Stimulated activated CD4-positive, alpha-beta T cell treated with anti-CD3 and anti-CD28 coated beads, Interleukin-15, amount 100 ng/mL, for 48 hours (primary cell): Measurements from ENCODE around the gene TUBA3D.
A peak's percentile ranks its signal among the peaks of the same experiment; 100 is the strongest.
"Not testable (repeated sequence)": the region's sequence is repeated elsewhere in the genome, so short reads cannot be mapped to it uniquely, and the experiment has no call there.

Source experiments
- DNase-seq, 2 donors: peaks; one replicate each; pipeline ENCODE4 v3.0.0-alpha.2; 2020; ENCODE audit warnings: low read depth in 2 of 2

TUBA3D gene

DNA sequence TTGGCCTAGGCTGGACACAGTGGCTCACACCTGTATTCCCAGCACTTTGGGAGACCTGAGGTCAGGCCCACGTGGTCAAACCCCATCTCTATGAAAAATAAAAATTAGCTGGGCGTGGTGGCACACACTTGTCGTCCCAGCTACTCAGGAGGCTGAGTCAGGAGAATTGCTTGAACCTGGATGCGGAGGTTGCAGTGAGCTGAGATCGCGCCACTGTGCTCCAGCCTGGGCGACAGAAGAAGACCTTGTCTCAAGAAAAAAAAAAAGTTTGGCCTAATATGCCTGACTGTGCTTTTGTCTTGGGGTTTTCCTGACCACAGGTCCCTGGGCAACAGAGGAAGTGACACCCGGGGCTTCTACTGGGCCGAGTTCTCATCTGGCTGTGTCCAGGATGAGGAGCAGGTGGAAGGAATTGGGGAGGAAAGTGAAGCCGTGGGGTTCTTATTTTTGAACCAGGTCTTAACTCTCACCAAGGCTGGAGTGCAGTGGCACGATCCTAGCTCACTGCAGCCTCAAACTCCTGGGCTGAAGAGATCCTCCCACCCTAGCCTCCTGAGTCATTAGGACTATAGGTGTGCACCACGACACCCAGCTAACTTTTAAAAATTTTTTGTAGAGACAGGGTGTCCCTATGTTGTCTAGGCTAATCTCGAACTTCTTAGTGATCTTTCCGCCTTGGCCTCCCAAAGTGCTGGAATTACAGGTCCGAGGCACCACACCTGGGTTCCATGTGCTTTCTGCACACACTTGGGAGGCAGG is 38.7 kb downstream of the TUBA3D start:
- DNase-seq = not testable (repeated sequence)

DNA sequence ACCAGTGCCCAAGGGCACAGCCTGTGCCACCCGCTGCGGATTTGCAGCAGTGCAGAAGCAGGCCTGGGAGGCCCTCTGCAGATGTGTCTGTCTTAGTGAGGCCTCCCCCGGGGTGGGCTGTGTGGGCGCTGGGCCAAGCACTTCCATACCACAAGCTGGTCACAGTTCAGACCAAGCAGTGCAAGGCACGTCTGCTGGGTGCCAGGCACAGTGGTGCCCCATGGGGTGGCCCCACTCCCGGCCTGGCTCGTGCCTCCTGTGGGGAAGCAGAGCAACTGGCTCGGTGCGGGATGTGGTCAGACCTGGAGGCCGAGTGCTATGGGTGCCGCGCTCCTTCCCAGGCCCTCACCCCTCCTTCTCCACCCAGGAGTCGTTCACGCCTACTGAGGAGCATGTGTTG is 39.3 kb downstream of the TUBA3D start:
- DNase-seq = not testable (repeated sequence)

GRCh38 chr2:131516011-131516410 is 40.1 kb downstream of the TUBA3D start:
- no peak for DNase-seq

GRCh38 chr2:131516621-131517020 is 40.7 kb downstream of the TUBA3D start:
- not testable (repeated sequence) for DNase-seq

DNA sequence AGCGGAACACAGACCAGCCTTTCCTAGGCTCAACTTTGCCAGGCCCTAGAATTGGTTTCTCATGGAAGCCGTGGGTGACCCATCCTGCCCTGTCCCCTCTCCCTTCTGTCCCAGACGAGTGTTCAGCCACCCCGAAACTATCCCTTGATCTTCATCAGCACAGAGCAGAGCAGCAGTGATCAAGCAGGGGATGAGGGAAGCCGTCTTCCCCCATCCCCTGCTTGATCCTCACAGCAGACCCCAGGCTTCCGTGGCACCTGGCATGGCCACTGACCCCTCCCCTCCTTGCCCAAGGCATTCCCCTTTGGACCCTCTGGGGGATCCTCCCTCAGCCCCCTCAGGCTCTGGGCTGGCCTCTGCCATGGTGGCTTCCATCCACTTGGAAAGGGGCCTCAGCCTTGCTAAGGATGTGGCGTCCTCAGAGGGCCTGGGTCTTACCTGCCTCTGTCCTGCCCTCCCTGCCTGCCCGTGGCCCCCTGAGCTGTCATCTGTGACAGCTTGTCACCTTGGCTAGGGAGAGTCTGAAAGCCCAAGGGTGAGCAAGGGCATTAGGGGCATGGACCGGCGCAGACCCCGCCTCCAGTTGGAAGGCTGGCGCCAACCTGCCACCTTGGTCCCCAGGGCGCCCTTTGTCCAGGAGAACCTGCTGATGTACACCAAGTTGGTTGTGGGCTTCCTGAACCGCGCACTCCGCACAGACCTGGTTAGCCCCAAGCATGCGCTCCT is 41.4 kb downstream of the TUBA3D start:
- no peak for DNase-seq

DNA sequence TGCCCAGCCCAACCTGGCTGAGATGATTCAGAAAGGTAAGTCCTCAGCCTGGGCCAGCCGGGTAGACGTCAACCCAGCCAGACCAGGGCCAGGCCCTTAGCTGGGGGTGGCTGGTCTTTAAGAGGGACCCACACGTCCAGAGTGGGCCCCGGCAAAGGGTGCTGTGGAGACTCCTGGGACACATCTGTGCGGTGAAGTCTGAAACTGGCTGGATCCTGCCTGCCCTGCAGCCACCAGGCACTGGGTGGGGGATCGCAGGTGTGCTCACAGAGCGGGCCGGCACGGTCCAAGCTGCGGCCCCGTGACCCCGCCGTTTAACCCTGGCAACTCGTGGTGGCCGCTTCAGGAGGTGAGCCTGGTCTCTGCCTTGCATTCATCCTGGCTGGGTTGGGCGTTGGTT is 41.9 kb downstream of the TUBA3D start:
- not testable (repeated sequence) for DNase-seq

- DNase-seq = not testable (repeated sequence)
Measured at GRCh38 chr2:131518531-131518930, 42.6 kb downstream of the TUBA3D start.

GRCh38 chr2:131519466-131519865 is 43.5 kb downstream of the TUBA3D start:
- no peak for DNase-seq

DNA sequence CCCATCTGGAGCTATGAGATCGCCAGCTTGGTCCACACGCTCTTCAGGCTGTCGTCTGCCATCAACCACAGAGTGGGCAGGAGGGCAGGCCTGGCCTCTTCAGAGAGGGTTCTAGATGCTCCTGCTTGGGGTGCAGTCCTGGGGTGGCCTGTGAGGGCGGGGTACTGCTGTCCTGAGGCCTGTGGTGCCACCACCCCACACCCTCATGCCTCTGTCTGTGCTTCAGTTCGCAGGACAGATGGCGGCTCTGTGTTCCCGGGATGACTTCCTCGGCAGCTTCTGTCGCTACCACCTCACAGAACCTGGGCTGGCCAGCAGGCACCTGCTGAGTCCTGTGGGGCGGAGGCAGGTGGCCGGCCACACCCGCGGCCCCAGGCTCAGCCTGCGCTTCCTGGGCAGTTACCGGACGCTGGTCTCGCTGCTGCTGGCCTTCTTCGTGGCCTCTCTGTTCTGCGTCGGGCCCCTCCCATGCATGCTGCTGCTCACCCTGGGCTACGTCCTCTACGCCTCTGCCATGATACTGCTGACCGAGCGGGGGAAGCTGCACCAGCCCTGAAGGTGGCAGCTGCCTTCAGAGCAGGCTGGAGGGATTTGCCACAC is 44.1 kb downstream of the TUBA3D start:
- DNase-seq = not testable (repeated sequence)

DNA sequence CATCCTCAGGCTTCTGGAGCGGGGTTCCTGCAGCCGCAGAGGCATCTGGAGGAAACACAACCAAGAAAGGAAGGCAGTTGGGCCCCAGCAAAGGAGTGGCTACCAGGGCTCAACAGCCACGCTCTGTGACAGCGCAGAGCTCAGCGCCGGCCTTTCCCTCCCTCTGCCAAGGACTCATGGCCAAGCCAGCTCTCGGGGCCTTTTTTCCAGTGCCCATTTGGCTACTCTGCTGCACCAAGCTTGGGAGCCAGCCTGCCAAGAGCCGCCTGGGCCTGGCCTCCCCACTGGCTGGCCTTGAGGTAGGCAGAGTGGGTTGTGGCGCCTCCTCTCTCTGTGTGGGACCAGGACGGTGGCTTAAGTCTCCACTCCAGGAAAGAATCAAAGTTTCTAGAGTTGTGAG is 44.6 kb downstream of the TUBA3D start:
- DNase-seq = no peak

- DNase-seq = not testable (repeated sequence)
Measured at GRCh38 chr2:131521524-131521923, 45.6 kb downstream of the TUBA3D start.

- no peak for DNase-seq
Measured at GRCh38 chr2:131521961-131522781, 46.3 kb downstream of the TUBA3D start.

DNA sequence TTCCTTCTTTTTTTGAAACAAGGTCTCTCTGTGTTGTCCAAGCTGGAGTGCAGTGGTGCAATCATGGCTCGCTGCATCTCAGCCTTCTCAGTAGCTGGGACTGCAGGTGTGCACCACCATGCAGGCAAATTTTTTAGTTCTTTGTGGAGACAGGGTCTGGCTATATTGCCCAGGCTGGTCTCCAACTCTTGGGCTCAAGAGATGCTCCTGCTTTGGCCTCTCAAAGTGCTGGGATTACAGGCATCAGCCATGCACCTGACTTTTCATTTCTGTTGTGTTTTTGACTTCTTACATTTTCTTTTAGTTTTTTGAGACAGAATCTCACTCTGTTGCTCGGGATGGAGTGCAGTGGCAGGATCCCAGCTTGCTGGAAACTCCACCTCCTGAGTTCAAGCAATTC is 49.3 kb downstream of the TUBA3D start:
- DNase-seq = not testable (repeated sequence)

DNA sequence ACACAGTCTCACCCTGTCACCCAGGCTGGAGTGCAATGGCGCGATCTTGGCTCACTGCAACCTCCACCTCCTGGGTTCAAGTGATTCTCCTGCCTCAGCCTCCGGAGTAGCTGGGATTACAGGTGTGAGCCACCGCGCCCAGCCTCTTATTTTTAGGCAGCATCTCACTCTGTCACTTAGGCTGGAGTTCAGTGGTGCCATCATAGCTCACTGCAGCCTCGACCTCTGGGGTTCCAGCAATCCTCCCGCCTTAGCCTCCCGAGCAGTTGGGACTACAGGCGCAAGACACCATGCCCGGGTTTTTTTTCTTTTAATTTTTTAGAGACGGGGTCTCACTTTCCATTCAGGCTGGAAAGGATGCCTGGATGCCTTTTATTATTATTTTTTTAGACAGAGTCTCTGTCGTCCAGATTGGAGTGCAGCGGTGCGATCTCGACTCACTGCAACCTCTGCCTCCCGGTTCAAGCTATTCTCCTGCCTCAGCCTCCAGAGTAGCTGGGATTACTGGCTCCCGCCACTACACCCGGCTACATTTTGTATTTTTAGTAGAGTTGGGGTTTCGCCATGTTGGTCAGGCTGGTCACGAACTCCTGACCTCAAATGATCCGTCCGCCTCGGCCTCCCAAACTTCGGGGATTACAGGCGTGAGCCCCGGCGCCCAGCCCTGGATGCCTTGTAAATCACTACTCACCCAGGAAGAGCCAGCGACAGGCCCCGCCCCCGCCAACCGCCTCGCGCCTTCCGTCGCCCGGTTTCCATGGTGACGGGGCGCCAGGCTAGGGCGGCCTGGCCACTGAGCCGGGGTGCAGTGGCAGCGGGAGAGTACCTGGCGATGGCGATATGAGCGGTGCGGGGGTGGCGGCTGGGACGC is 51.4 kb downstream of the TUBA3D start, which contains the start of gene CCDC74A:
CCDC74A (plus strand) TSS at position 758 of the 871 bp plus-strand sequence; CDS start at position 841, 83 bp downstream.
- peak; percentile 51 to 75 for DNase-seq

DNA sequence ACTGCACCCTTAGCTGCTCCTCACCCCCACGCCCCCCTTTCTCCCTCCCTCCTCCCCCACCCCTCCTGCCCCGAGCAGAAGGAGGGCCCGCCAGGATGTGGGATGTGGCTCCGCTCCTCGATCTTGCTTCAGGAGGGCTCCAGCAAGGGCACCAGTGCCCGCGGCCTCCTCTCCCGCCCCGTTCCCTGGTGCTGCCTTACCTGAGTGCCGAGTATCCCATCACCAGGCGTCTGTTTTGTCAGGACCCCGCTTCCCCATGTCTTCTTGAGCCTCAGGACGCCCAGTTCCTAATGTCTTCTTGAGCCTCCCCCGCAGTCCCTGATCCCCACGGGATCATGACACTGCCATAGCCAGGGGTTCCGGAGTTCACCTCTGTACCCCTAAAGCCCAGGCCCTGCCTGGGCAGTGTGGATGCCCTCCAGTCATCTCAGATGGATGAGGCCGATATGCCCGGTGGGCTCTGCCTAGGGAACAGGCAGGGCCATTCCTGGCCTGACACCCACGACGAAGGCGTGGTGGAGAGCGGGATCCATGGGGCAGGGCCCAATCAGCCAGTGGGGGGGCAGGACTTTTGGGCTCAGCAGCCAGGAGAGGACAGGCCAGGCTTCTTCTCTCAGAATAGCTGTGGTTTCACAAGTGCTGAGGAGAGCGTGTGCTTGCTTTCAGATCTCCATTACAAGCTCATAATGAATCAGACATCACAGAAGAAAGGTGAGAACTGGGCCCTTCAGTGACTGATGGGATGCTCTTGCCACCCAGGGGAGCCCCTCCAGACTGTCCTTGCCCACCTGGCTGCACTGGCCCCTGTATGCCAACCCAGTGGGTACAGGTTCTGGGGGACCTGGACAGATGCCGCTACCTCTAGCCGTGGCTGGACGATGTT is 53.3 kb downstream of the TUBA3D start:
- not testable (repeated sequence) for DNase-seq

DNA sequence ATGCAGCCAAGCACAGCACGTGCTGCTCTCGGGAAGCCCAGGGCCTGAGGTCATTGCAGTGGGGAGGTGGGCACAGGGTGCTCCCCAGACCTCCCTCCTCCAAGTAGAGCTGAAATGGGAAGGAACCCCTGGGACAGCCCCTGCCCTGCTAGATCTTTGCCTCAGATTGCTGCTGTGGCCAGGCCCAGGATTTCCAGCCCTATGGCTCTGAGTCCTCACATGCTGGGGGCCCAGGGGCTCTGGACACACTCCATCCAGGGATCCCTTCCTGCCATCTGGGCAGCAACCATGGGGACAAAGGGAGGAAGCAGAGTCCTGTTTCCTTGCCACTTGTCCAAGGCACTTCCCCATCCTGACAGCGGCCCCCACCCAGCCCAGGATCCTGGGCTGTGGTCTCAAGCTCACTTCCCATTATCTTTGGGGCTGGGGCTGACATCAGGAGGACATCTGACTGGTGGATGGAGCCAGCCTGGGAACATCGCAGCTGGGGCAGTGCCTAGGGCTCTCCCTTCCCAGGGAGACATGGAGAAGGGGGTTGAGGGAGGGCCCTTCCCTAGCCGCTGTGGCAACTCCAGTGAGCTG is 54.0 kb downstream of the TUBA3D start:
- not testable (repeated sequence) for DNase-seq

GRCh38 chr2:131530626-131531344 is 54.9 kb downstream of the TUBA3D start:
- DNase-seq = not testable (repeated sequence)

DNA sequence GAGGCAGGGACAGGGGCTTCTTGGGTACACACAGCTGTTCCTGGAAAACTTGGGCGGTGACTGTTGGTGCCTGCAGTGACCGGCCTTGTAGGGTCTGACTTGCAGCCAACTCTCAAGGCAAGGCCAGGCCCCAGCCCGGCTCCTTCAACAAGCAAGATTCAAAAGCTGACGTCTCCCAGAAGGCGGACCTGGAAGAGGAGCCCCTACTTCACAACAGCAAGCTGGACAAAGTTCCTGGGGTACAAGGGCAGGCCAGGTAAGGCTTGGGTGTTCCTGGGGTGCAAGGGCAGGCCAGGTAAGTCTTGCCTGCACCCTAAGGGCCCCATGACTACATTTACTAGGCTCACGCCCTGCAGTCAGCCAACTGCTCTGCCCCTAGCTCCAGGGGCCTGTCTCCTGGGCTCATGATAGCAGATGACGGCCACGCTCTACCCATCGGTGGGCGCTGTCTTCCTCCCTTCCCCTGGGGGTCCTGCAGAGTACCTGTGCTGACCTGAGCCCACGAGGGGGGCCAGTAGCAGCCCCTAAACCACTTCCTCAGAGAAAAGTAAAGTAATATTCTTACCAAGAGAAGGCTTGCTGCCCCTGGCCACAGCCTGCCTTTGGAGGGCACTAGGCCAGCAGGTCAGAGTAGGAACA is 55.7 kb downstream of the TUBA3D start:
- not testable (repeated sequence) for DNase-seq
